SU-DHL-6 (cell line): ENCODE data around the gene MTFR1L.

Source experiments
- H2AFZ ChIP-seq: fragments of 200-600 bp; sonication (generic); 2 replicates; pipeline ENCODE4 v1.6.1; 2014; ENCODE audit warnings: low read depth, mild to moderate bottlenecking, moderate library complexity, mixed read lengths, antibody characterized with exemption, low read length; ENCODE audit not compliant: severe bottlenecking
- H3F3A ChIP-seq: fragments of 200-600 bp; shearing (Covaris generic); 2 replicates; pipeline ENCODE4 v1.6.0; 2016; ENCODE audit warnings: antibody characterized with exemption, mild to moderate bottlenecking; ENCODE audit not compliant: insufficient read depth
- H3K27ac ChIP-seq: fragments of 200-600 bp; sonication (generic); 2 replicates; pipeline ENCODE4 v1.5.1; 2016; ENCODE audit warnings: low read depth, mild to moderate bottlenecking, low read length, moderate library complexity, mixed read lengths
- H3K27me3 ChIP-seq: fragments of 200-600 bp; sonication (generic), shearing (Covaris generic); 2 replicates; pipeline ENCODE4 v1.6.0; 2014; ENCODE audit warnings: mild to moderate bottlenecking, low read length
- H3K36me3 ChIP-seq: fragments of 200-600 bp; sonication (generic); 2 replicates; pipeline ENCODE4 v1.6.1; 2014; ENCODE audit warnings: mild to moderate bottlenecking, low read length, mixed read lengths
- H3K4me2 ChIP-seq: fragments of 300-600, 200-600 bp; shearing (Covaris generic), sonication (generic); 2 replicates; pipeline ENCODE4 v1.6.0; 2014; ENCODE audit warnings: low read length, low read depth, mild to moderate bottlenecking; ENCODE audit not compliant: poor library complexity, severe bottlenecking
- H3K4me3 ChIP-seq: fragments of 200-600 bp; sonication (generic); 2 replicates; pipeline ENCODE4 v1.5.1; 2014; ENCODE audit warnings: antibody characterized with exemption, low read length, mild to moderate bottlenecking, mixed read lengths; ENCODE audit not compliant: insufficient read depth, poor library complexity, severe bottlenecking
- H3K79me2 ChIP-seq: fragments of 200-600 bp; sonication (generic); 2 replicates; pipeline ENCODE4 v1.6.1; 2014; ENCODE audit warnings: mild to moderate bottlenecking, low read length, moderate library complexity; ENCODE audit not compliant: insufficient read depth
- H3K9ac ChIP-seq: fragments of 200-600 bp; sonication (generic); 2 replicates; pipeline ENCODE4 v1.7.0; 2014; ENCODE audit warnings: mild to moderate bottlenecking, low read length
- H3K9me2 ChIP-seq: fragments of 200-600 bp; sonication (generic); replicated peaks from 2 replicates; pipeline ENCODE4 v1.6.1; 2014; ENCODE audit warnings: low read length; ENCODE audit not compliant: insufficient read depth
- H3K9me3 ChIP-seq: fragments of 200-600 bp; sonication (generic); 2 replicates; pipeline ENCODE4 v1.6.1; 2014; ENCODE audit warnings: low read length, mixed read lengths; ENCODE audit not compliant: insufficient read depth
- H4K20me1 ChIP-seq: fragments of 200-600 bp; sonication (generic); 2 replicates; pipeline ENCODE4 v1.6.1; 2014; ENCODE audit warnings: low read depth, mild to moderate bottlenecking, antibody characterized with exemption, low read length, moderate library complexity, mixed read lengths
- EZH2phosphoT487 ChIP-seq: fragments of 200-600 bp; sonication (generic), shearing (Covaris generic); conservative IDR thresholded peaks from 2 replicates; pipeline ENCODE4 v1.6.1; 2018; ENCODE audit warnings: mild to moderate bottlenecking, antibody characterized with exemption, low read length, moderate library complexity, mixed read lengths
- TF ChIP-seq, protein P1 (sequence below): fragments of 200-600 bp; sonication (generic); IDR thresholded peaks from one replicate; pipeline ENCODE4 v1.5.1; 2017; ENCODE audit warnings: antibody characterized with exemption, mild to moderate bottlenecking, low read length, moderate library complexity; ENCODE audit not compliant: insufficient read depth, poor library complexity, severe bottlenecking

MTFR1L gene

DNA sequence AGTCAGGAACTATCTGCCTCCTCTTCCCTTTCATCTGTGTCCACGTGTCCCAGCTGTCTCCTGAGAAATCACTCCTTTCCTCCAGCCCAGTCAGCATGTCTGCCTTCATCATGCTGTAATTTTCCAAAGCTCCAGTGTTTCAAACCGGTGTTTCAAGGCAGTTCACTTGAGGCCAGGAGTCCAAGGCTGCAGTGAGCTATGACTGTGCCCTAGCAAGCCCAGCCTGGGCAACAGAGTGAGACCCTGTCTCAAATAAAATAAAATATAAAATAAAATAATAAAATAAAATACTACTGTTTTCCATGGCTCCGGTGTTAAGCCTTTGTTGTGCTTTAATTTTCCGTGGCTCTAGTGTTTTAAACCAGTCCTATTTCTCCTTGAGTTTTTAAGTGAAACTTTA lies 27.6 kb upstream of the MTFR1L start:
- Histone ChIP-seq H3K9ac (no peak overlapping the region), H3K9me3 (no peaks in the 10 kb centered on the region), H4K20me1 (no peaks in the 10 kb centered on the region), H3K4me2 (no peak overlapping the region), H3K79me2 (no peaks in the 10 kb centered on the region), H3K27ac (no peak overlapping the region), H3K9me2 (no peaks in the 10 kb centered on the region), H3K4me3 (no peak overlapping the region), H2AFZ (no peak overlapping the region), H3F3A (no peaks in the 10 kb centered on the region), H3K27me3 (no peaks in the 10 kb centered on the region), H3K36me3 (no peaks in the 10 kb centered on the region)
- TF ChIP-seq EZH2phosphoT487 = no peak
- TF ChIP-seq, protein P1, sequence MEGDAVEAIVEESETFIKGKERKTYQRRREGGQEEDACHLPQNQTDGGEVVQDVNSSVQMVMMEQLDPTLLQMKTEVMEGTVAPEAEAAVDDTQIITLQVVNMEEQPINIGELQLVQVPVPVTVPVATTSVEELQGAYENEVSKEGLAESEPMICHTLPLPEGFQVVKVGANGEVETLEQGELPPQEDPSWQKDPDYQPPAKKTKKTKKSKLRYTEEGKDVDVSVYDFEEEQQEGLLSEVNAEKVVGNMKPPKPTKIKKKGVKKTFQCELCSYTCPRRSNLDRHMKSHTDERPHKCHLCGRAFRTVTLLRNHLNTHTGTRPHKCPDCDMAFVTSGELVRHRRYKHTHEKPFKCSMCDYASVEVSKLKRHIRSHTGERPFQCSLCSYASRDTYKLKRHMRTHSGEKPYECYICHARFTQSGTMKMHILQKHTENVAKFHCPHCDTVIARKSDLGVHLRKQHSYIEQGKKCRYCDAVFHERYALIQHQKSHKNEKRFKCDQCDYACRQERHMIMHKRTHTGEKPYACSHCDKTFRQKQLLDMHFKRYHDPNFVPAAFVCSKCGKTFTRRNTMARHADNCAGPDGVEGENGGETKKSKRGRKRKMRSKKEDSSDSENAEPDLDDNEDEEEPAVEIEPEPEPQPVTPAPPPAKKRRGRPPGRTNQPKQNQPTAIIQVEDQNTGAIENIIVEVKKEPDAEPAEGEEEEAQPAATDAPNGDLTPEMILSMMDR = no peak

DNA sequence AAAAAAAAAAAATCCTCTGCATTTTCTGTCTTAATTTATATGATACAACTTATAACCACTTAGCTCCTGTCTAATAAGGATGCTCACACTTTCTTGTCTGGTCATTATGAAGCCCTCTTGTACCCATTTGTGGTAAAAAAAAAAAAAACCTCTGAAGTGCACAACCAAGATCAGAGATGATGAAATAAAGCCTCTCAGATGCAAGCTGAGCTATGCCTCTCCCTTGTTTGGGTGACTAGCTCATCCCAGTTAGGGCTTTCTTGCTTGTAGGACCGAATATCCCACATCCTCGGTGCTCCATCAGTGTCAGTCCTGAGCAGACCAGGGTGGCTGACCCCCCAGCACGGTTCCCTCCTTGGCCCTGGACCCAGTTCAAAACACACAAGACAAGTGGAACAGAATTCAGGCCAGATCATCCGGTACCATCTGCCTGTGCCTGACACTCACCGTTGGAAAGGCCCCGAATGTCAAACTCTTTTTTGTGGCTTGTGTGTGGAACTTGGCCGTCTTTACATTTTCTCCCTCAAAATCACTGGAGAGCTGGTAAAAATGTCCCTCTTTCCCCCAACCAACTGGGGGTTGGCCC lies 26.1 kb upstream of the MTFR1L start:
- no peak overlapping the region for H3K4me2 ChIP-seq

DNA sequence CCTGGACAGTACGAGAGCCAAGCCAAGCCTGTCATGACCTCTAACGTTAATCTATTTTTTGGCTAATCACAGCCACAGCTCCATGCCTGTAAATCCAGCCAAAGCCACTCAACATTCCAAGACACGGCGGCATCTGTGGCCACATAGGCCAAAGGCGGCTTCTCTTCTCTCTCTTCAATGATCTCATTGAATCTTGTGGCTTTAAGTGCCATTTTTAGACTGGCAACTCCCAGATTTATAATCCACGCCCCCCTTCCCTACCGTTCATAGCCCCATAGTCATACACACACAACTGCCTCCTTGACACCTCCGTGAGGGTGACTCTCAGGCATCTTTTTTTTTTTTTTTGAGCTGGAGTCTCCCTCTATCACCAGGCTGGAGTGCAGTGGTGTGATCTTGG lies 25.4 kb upstream of the MTFR1L start:
- Histone ChIP-seq H2AFZ (no peak overlapping the region), H3K9me3 (no peaks in the 10 kb centered on the region), H3K27me3 (no peaks in the 10 kb centered on the region), H3K27ac (no peak overlapping the region), H3K4me2 (no peak overlapping the region), H3K79me2 (no peaks in the 10 kb centered on the region), H3K9me2 (no peaks in the 10 kb centered on the region), H3K36me3 (no peaks in the 10 kb centered on the region), H4K20me1 (no peaks in the 10 kb centered on the region), H3F3A (no peaks in the 10 kb centered on the region), H3K4me3 (no peak overlapping the region), H3K9ac (no peak overlapping the region)
- TF ChIP-seq, protein P1 = no peak
- no peak for TF ChIP-seq EZH2phosphoT487

More for the DNA sequence above, 26.1 kb upstream of the MTFR1L start:
- Histone ChIP-seq H3K79me2 (no peaks in the 10 kb centered on the region), H3K27ac (no peak overlapping the region), H3K9me2 (no peaks in the 10 kb centered on the region), H3K9me3 (no peaks in the 10 kb centered on the region), H4K20me1 (no peaks in the 10 kb centered on the region), H2AFZ (no peak overlapping the region), H3F3A (no peaks in the 10 kb centered on the region), H3K4me3 (no peak overlapping the region), H3K36me3 (no peaks in the 10 kb centered on the region), H3K9ac (no peak overlapping the region), H3K27me3 (no peaks in the 10 kb centered on the region)
- TF ChIP-seq, protein P1 = no peak
- TF ChIP-seq EZH2phosphoT487 = no peak
